Activated effector memory CD4-positive, alpha-beta T cell treated with Interleukin-2 at 50 U/mL for 16 hours (primary cell): ENCODE measurements around the gene PFN1.

Experiments
- DNase-seq: peaks from one replicate; pipeline ENCODE4 v3.0.0-alpha.2; 2020

The PFN1 gene

GRCh38 chr17:4948166-4948930 lies at the start of gene PFN1:
Gene PFN1 (minus strand): TSS chr17:4948530. CDS start chr17:4948394, 136 bp downstream.
- peak; percentile 89 for DNase-seq

GRCh38 chr17:4997302-4998026 lies 49.1 kb upstream of the PFN1 start, which contains the start of the genes INCA1 and KIF1C:
Gene INCA1 (minus strand): TSS chr17:4997522. CDS start chr17:4994437, 3,085 bp downstream.
Gene KIF1C (plus strand): TSS chr17:4997950. CDS start chr17:5000247, 2,297 bp downstream.
- DNase-seq, result peak; percentile 88

- DNase-seq, result no peak
Measured at GRCh38 chr17:4994081-4994595, 45.8 kb upstream of the PFN1 start.

- no peak for DNase-seq
Measured at GRCh38 chr17:4987767-4988567, 39.6 kb upstream of the PFN1 start.

GRCh38 chr17:4986951-4987766 lies 38.8 kb upstream of the PFN1 start, which contains the start of gene CAMTA2:
Gene CAMTA2 (minus strand): TSS chr17:4987675. CDS start chr17:4986222, 1,453 bp downstream.
- peak; percentile 81 for DNase-seq

- no peak for DNase-seq
Measured at GRCh38 chr17:4986403-4986802, 38.1 kb upstream of the PFN1 start.

- no peak for DNase-seq
Measured at GRCh38 chr17:4982305-4982704, 34.0 kb upstream of the PFN1 start.

GRCh38 chr17:4980644-4981216 lies 32.4 kb upstream of the PFN1 start:
- peak; percentile 18 for DNase-seq

- DNase-seq, result no peak
Measured at GRCh38 chr17:4978726-4979125, 30.4 kb upstream of the PFN1 start.

- no peak for DNase-seq
Measured at GRCh38 chr17:4974115-4974670, 25.9 kb upstream of the PFN1 start.

GRCh38 chr17:4973256-4974114 lies 25.2 kb upstream of the PFN1 start:
- no peak for DNase-seq

GRCh38 chr17:4972752-4973151 lies 24.4 kb upstream of the PFN1 start:
- DNase-seq, result no peak

- no peak for DNase-seq
Measured at GRCh38 chr17:4972322-4972721, 24.0 kb upstream of the PFN1 start.

- DNase-seq, result no peak
Measured at GRCh38 chr17:4971826-4972225, 23.5 kb upstream of the PFN1 start.

- DNase-seq, result no peak
Measured at GRCh38 chr17:4970273-4970672, 21.9 kb upstream of the PFN1 start.

GRCh38 chr17:4969551-4970173 lies 21.3 kb upstream of the PFN1 start:
- DNase-seq, result no peak

GRCh38 chr17:4969047-4969550 lies 20.8 kb upstream of the PFN1 start:
- DNase-seq, result no peak

- DNase-seq, result no peak
Measured at GRCh38 chr17:4968486-4969046, 20.2 kb upstream of the PFN1 start.
